ENCODE measurements around the gene SAMM50.

Gene SAMM50

GRCh38 chr22:43980996-43981395 is 25.8 kb downstream of the SAMM50 start:
- DNase-seq = no peak

GRCh38 chr22:43983808-43984207 is 28.6 kb downstream of the SAMM50 start:
- DNase-seq = no peak

GRCh38 chr22:43985532-43985931 is 30.3 kb downstream of the SAMM50 start:
- no peak for DNase-seq

DNA sequence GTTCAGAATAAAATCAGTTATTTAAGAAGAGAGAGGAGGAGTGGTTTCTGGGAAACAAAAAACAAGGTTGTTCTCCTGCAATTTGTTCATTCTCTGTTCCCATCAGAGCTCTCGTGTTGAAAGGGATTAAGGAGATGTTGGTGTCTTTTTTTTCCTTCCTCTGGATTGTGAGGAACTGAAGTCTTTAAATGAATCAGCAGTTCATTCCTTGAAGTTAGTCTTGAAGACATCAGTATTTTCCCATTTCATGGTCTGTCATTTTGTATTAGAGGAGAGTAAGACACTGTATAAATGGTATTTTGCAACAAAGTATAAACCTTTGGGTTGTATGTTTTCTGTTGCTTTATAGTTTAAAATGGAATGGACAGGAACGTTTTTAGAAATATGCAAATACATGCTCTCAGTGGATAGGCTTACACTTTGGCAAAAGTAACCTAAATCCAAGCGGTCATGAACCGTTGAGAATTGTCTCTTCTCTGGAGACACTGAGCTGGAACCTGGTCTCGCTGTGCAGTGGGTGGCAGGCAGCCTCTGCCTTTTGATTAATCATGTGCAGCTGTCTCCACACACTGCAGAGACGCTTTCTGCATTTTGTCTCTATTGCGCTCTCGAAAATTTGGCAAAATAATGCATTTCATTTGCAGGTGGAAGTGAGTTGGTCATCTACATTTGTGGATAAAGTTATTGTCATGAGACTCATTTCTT is 33.0 kb downstream of the SAMM50 start:
- DNase-seq = no peak

- DNase-seq = no peak
Observed at GRCh38 chr22:43988960-43989359, 33.7 kb downstream of the SAMM50 start.

GRCh38 chr22:43990044-43990443 is 34.8 kb downstream of the SAMM50 start:
- no peak for DNase-seq

DNA sequence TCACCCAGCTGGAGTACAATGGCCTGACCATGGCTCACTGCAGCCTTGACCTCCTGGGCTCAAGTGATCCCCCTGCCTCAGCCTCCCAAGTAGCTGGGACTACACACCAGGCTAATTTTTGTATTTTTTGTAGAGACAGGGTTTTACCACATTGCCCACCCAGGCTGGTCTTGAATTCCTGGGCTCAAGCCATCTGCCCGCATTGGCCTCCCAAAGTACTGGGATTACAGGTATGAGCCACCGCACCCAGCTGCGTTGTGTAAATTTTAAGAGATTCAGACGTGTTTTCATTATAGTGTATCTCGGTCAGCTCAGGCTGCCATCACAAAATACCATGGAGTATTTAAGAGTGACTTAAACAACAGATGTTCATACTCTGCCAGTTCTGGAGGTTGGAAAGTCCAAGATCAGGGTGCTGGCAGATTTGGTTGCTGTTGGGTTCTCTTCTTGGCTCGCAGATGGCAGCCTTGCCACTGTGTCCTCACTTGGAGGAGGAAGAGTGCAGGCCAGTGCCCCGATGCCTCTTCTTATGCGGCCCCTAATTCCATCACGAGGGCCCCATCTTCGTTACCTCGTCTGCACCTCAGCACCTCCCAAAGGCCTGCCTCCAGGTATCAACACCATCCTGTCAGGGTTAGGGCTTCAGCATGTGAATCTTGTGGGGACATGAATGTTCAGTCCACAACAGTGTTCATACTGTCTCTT is 36.2 kb downstream of the SAMM50 start:
- no peak for DNase-seq

DNA sequence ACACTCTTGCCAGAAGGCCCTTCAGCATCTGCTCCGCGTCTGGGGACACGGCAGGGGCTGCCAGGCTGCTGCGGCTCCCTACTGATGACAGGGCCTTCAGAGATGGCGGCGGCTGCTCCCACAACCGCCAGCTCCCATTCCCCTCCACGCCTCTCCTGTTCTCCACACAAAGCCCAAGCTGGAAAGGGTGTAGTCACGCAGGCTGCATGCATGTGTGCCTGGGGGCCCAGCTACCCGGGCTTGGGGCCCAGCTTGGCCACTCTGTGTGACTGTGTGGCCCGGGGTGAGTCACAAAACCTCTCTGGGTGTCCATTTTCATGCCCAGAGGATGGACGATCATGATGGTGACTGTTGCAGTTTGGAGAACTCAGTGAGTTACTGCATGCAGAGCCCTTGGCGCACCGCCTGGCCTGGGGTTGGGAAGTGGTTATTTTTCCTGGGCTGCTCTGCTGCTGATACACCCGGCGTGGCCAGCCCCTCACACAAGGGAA is 37.1 kb downstream of the SAMM50 start:
- no peak for DNase-seq

- peak; percentile 46 for DNase-seq
Observed at GRCh38 chr22:43993072-43993760, 38.0 kb downstream of the SAMM50 start.

- DNase-seq = no peak
Observed at GRCh38 chr22:43994006-43994405, 38.8 kb downstream of the SAMM50 start.

DNA sequence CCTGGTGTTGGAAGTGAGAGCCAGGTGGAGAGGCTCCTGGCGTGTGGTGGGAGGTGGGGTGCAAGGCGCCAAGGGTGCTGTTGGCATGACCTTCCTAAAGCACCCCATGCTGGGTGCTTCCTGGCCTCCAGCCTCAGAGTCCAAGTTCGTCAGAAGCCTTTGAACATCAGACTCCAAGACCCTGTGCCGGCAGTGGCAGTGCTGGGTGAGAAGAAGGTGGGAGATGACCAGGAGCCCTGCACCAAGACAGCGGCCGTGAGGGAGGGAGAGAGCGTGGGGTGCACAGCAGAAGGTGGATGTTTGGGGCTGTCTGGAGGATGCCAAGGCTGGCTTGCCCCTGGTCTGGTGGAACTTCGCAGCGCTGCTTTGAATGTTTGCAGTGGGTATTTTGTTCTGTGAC is 39.2 kb downstream of the SAMM50 start:
- no peak for DNase-seq

DNA sequence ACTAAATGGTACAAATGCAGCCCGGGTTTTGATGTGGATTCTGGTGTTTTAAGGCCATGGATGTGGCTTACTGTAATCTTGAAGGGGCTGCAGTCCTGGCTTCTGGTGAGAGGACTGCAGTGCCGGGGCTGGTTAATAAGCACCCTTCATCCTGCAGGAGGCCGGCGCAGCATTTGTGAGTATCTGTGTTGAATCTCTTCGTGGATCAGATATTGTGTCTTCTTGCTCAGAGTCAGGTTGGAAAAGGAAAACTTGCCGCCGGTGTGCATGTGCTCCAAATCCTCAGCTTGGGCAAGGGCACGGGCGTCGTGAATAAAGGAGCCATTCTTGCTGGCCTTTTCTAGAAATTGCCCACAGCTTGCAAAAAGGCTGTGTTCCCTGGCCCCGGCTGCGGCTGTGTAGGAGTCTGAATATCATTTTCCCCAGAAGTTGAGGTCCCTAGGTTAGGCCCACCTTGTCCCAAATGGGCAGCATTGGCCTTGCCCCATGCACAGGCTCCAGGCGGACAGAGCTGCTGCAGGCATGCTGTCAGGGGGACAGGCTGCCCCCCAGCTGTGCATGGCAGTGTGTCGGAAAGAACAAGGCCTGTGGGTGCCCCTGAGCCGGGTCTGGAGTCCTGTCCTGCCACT is 39.9 kb downstream of the SAMM50 start:
- no peak for DNase-seq

DNA sequence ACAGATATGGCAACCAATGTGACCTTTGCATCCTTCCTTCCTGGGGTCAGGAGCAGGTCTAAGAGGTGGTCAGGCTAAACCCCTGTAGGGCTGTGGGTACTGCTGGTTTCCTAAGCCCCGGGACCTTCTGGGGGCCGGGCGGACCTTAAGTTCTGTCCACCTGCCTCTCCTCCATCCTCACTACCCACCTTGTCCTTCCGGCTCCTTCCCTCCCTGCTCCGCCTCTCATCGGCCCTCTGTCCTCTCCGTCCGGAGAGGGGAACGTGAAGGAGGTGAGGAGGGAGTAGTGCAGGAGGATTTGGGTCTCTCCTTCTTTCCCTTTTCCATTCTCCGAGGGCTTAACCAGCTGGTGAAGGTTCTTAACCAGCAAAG is 40.5 kb downstream of the SAMM50 start:
- no peak for DNase-seq

- DNase-seq = no peak
Observed at GRCh38 chr22:43996170-43996980, 41.1 kb downstream of the SAMM50 start.

DNA sequence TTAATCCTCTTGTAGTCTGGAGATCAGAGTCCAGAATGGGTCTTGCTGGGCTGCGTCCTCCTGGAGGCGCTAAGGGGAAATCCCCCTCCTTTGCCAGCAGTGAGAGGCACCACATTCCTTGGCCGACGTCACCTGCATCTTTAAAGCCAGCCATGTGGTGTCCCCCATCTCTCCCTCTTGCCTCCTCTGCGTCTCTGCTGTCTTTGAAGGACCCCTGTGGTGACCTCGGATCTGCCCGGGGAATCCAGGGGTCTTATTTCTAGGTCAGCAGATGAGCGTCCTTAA is 41.7 kb downstream of the SAMM50 start:
- DNase-seq = no peak

DNA sequence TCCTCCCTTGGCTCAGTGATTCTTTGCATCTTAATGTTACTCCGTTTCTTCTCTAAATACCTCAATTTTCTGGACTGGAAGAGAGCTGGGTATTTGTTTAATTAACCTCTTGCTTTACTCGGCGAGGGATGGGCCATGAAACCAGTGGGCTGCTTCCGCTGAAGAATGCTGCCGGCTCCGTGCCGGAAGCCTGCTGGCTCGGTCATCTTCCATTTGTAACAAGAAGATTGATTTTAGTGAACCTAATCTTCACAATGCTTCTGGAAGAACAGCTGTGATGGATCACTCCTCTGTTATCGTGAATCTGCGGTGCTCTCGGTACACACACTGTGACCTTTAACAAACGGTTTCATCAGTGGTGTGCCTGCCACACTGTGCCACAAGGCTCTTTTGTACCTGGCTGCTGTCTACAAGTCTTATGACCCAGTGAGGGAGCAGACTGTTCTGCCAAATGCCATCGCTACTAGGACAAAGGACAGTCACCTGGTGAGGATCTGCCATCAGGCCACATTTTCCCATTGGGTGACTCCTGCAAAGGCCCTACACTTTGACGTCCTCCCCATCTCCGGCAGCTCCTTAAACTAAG is 43.5 kb downstream of the SAMM50 start:
- no peak for DNase-seq

DNA sequence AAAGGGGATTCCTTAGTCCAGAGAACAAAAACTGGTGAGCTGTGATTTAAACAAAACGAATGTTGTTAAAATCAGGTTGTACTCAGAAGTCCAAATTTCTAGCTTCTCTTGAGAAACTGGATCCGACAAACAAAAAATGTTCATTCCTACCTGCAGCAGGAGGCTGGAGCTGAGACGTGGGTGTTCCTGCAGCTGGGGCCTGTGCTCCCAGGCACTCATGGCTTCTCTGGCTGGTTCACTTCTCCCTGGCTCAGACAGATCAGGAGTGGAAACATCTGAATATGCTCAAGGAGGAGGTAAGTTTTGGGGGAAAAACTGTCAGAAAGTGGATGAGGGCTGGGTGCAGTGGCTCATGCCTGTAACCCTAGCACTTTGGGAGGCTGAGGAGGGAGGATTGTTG is 44.1 kb downstream of the SAMM50 start:
- no peak for DNase-seq

DNA sequence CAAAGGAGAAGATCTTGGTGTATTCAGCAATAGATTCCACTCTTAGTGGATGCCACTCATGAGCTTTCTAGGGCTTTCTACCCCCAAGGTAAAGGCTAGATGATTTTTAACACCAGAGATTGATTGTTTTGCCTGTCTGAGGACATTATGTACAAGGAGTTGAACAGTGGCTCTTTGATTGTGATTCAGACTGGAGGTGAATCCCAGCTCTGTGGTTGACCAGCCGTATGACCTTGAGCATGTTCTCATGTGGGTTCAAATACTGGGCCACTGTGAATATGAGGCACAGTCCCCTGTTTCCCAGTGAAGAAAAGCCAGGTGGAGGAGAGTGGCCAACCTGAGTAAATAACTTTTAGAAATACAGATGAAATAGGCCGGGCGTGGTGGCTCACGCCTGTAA is 44.9 kb downstream of the SAMM50 start:
- DNase-seq = no peak

DNA sequence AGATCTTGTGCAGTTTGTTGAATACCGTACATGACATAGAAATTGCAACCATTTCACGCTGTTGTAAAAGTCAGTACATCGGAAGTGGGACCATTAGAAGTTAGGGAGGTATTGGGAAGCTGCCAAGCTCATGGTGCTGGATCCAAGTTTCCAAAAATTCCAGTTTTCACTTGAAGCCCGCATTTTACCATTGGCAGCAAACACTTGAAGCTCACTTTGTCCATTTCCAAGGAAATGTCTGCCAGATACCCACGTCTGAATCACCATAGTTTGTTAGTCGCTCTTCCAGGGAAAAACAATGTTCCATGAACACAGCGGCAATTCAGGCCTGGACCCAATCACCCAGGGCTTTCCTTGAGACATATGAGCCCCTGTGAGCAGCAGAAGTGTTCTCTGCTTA is 46.3 kb downstream of the SAMM50 start:
- no peak for DNase-seq

DNA sequence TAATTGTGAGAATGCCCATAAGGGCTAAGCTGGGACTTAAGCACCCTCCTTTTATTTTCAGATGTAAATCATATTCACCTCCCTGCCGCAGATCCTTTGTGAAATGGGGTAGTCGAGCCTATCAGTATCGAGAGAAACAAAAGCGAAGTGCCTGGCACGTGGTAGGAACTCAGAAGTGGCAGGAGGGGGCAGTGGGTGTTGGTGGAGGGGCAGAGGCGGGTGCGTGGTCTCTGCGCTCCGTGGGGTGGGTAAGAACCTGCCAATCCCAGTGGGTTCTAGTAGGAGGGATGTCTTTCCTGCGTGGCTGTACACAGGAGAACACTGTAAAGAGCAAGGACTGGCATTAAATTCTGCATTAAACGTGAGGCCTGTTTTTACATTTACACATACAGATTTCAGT is 47.1 kb downstream of the SAMM50 start:
- DNase-seq = no peak

DNA sequence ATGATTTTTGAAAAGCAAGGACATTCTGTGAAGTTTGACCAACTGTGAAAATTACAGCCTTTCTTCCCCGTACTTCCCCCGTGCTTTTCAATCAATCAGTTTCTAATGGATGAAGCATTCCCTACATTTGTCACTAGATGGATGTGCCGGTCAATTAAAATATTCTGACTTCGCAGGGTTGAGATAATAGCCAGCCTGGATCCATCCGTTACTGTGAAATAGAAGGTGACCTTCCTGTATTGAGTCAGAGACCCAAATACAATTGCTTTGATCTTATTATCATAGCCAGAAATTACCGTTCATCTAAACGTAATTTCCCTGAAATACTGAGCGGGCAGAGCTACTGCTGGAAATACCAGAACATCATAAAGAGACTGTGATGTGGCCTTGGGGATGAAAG is 47.8 kb downstream of the SAMM50 start:
- DNase-seq = no peak

DNA sequence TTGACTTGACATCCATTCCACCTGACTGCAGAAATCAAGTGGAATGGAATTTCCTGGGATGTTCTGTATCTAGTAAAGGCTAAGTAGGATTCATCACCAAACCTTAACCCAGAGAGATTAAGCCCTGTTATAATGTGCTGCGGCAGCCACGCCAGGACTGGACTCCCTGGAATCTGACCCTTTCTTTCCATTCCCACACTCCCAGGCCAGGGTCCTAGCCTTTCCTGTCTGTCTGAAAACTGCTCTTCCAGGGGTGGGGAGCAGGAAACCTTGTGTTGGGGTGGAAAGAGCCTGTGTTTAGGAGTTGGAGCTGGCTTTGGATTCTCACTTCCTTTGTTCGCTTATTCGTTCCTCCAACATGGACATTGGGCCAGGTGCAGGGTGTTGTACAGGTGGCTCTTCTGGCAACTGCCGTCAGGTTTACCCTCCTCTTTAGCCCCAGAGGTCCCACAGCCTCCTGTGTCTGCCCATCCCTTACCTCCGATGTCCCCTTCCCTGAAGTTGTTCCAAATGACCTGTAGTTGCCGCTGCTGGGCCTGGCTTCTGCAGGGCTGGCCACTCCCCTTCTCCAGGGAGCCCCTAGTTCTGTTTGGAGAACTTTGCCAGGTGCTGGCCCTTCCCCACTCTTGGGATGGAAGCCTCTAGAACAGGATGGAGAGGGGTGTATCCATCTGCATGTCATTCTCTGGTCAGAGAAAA is 48.3 kb downstream of the SAMM50 start:
- DNase-seq = no peak
